ENCODE measurements around the gene LRRC4. TPM values are rescaled to one million over a fixed set of nuclear protein-coding genes. Genes with fewer than 3 reads are reported as not detected.

LRRC4 gene
- total RNA-seq: 1 to 10 TPM in 3 of 4 donors, under 1 TPM in 1; 0.82 to 1.8 (median 1.4) TPM
- polyA plus RNA-seq: 1 to 10 TPM in 2 of 3 donors, under 1 TPM in 1; 0.60 to 1.4 (median 1.3) TPM

GRCh38 chr7:128030654-128031611 lies at the start of gene LRRC4:
LRRC4 (minus strand) TSS chr7:128031437; CDS start chr7:128030640, 797 bp downstream.
- Histone ChIP-seq H3K27me3 (no peaks in the 10 kb centered on the region), H3K4me3 (peak within 1 kb of the TSS; percentile 35 to 62 (median 54)), H3K4me1 (peaks cover 3 to 29% (median 17%) of the 10 kb centered on the region in 4 donors), H3K36me3 (no peaks in the 10 kb centered on the region), H3K9me3 (no peaks in the 10 kb centered on the region), H3K27ac (peak within 1 kb of the TSS in 2 of 4 donors; percentile 57 to 62)
- WGBS, 2 donors: 11 to 13% methylated on average over 87 of the region's 87 CpGs
- intact Hi-C loops (cut with DNase I): loop anchor here (5.0 to 10.0 kb wide), 3 partner anchors 74 to 446 kb away; partner anchors contain the start of genes ARF5 and GCC1
- DNase-seq: no peak
- TF ChIP-seq POLR2AphosphoS5 (IDR thresholded peaks at IDR 0.05) (no peak), CTCF (IDR thresholded peaks at IDR 0.05) (no peak), POLR2A (IDR thresholded peaks at IDR 0.05) (no peak), EP300 (IDR thresholded peaks at IDR 0.05) (no peak)

GRCh38 chr7:128080169-128080568 lies 48.9 kb upstream of the LRRC4 start:
- WGBS, 2 donors: 97 to 98% methylated on average over 7 of the region's 7 CpGs
- no peak overlapping the region for H3K4me3 ChIP-seq
- no peak for DNase-seq
- peaks cover 0 to 35% (median 4%) of the 10 kb centered on the region in 4 donors for H3K36me3 ChIP-seq
- H3K27ac ChIP-seq: no peak overlapping the region
- intact Hi-C loops (cut with DNase I): no loop called here
- H3K9me3 ChIP-seq: no peaks in the 10 kb centered on the region
- no peaks in the 10 kb centered on the region for H3K27me3 ChIP-seq
- H3K4me1 ChIP-seq: no peaks in the 10 kb centered on the region
- TF ChIP-seq CTCF (IDR thresholded peaks at IDR 0.05): no peak
- no peak for TF ChIP-seq EP300 (IDR thresholded peaks at IDR 0.05)
- no peak for TF ChIP-seq POLR2A (IDR thresholded peaks at IDR 0.05)
- TF ChIP-seq POLR2AphosphoS5 (IDR thresholded peaks at IDR 0.05): no peak

- WGBS, 2 donors: 94 to 97% methylated on average over 3 of the region's 3 CpGs
- Histone ChIP-seq H3K9me3 (no peaks in the 10 kb centered on the region), H3K36me3 (peaks cover 0 to 33% (median 3%) of the 10 kb centered on the region in 4 donors), H3K4me1 (no peaks in the 10 kb centered on the region), H3K4me3 (no peak overlapping the region), H3K27me3 (no peaks in the 10 kb centered on the region), H3K27ac (no peak overlapping the region)
- intact Hi-C loops (cut with DNase I): no loop called here
- TF ChIP-seq POLR2A (IDR thresholded peaks at IDR 0.05) (no peak), POLR2AphosphoS5 (IDR thresholded peaks at IDR 0.05) (no peak), EP300 (IDR thresholded peaks at IDR 0.05) (no peak), CTCF (IDR thresholded peaks at IDR 0.05) (no peak)
- DNase-seq: no peak
These were observed 47.1 kb upstream of the LRRC4 start for GRCh38 chr7:128078309-128078708.

GRCh38 chr7:128076796-128077271 lies 45.6 kb upstream of the LRRC4 start:
- Histone ChIP-seq H3K9me3 (no peaks in the 10 kb centered on the region), H3K27ac (no peak overlapping the region), H3K27me3 (no peaks in the 10 kb centered on the region), H3K36me3 (peaks cover 0 to 24% (median 2%) of the 10 kb centered on the region in 4 donors), H3K4me3 (no peak overlapping the region), H3K4me1 (no peaks in the 10 kb centered on the region)
- TF ChIP-seq EP300 (IDR thresholded peaks at IDR 0.05): no peak
- TF ChIP-seq POLR2AphosphoS5 (IDR thresholded peaks at IDR 0.05): no peak
- no peak for TF ChIP-seq POLR2A (IDR thresholded peaks at IDR 0.05)
- no peak for TF ChIP-seq CTCF (IDR thresholded peaks at IDR 0.05)
- intact Hi-C loops (cut with DNase I): no loop called here
- peak; percentile 85 for DNase-seq
- WGBS, 2 donors: 16 to 53% methylated on average over 7 of the region's 7 CpGs

Data from sigmoid colon (tissue), 7 donors.